Hematopoietic multipotent progenitor cell treated with erythropoietin and hydrocortisone succinate and interleukin-3 and kit ligand, for 17 days (in vitro differentiated cells): ENCODE data around the gene IRAK4.

Experiments
- DNase-seq: peaks from one replicate; pipeline ENCODE4 v3.0.0-alpha.2; 2015; ENCODE audit warnings: low spot score

The IRAK4 gene

GRCh38 chr12:43836475-43836989 is 77.8 kb downstream of the IRAK4 start:
- no peak for DNase-seq
